Nephron (organoid): Measurements from ENCODE around the gene ZFYVE16.
"Not testable (repeated sequence)": the region's sequence is repeated elsewhere in the genome, so short reads cannot be mapped to it uniquely, and the experiment has no call there.

Experiments
- H3K27ac Mint-ChIP-seq, 3 experiments: 2 replicates each; pipeline ENCODE4 v1.8.0; 2020; ENCODE audit warnings: mixed read lengths in 3 of 3, mild to moderate bottlenecking in 2 of 3, moderate library complexity in 1 of 3
- H3K27me3 Mint-ChIP-seq: 2 replicates; pipeline ENCODE4 v1.8.0; 2021; ENCODE audit warnings: low read depth, mild to moderate bottlenecking, moderate library complexity, mixed read lengths
- H3K36me3 Mint-ChIP-seq: 2 replicates; pipeline ENCODE4 v1.8.0; 2020; ENCODE audit warnings: low read depth, mixed read lengths
- H3K4me1 Mint-ChIP-seq: 2 replicates; pipeline ENCODE4 v1.8.0; 2020; ENCODE audit warnings: mixed read lengths
- H3K4me3 Mint-ChIP-seq, 3 experiments: 2 replicates each; pipeline ENCODE4 v1.8.0; 2020; ENCODE audit warnings: mild to moderate bottlenecking in 3 of 3, mixed read lengths in 3 of 3, moderate library complexity in 2 of 3
- H3K9me3 Mint-ChIP-seq: 2 replicates; pipeline ENCODE4 v1.8.0; 2020; ENCODE audit warnings: mixed read lengths
- TF ChIP-seq, protein P1 (sequence below), 3 experiments: fragments of 200-600 bp; sonication (generic); IDR thresholded peaks; one replicate each; pipeline ENCODE4 v1.5.0; 2021; ENCODE audit warnings: antibody characterized with exemption in 3 of 3; ENCODE audit not compliant: unreplicated experiment in 3 of 3

ZFYVE16 gene

GRCh38 chr5:80463269-80463668 lies 55.4 kb downstream of the ZFYVE16 start:
- Mint-ChIP-seq H3K4me3 (no peak overlapping the region), H3K27ac (no peak overlapping the region), H3K9me3 (peaks cover 35% of the 10 kb centered on the region), H3K4me1 (no peaks in the 10 kb centered on the region), H3K27me3 (no peaks in the 10 kb centered on the region), H3K36me3 (peaks cover 94% of the 10 kb centered on the region)
- TF ChIP-seq, protein P1, sequence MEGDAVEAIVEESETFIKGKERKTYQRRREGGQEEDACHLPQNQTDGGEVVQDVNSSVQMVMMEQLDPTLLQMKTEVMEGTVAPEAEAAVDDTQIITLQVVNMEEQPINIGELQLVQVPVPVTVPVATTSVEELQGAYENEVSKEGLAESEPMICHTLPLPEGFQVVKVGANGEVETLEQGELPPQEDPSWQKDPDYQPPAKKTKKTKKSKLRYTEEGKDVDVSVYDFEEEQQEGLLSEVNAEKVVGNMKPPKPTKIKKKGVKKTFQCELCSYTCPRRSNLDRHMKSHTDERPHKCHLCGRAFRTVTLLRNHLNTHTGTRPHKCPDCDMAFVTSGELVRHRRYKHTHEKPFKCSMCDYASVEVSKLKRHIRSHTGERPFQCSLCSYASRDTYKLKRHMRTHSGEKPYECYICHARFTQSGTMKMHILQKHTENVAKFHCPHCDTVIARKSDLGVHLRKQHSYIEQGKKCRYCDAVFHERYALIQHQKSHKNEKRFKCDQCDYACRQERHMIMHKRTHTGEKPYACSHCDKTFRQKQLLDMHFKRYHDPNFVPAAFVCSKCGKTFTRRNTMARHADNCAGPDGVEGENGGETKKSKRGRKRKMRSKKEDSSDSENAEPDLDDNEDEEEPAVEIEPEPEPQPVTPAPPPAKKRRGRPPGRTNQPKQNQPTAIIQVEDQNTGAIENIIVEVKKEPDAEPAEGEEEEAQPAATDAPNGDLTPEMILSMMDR (IDR thresholded peaks at IDR 0.05; ENCODE audit: unreplicated experiment in 3 of 3), result no peak

DNA sequence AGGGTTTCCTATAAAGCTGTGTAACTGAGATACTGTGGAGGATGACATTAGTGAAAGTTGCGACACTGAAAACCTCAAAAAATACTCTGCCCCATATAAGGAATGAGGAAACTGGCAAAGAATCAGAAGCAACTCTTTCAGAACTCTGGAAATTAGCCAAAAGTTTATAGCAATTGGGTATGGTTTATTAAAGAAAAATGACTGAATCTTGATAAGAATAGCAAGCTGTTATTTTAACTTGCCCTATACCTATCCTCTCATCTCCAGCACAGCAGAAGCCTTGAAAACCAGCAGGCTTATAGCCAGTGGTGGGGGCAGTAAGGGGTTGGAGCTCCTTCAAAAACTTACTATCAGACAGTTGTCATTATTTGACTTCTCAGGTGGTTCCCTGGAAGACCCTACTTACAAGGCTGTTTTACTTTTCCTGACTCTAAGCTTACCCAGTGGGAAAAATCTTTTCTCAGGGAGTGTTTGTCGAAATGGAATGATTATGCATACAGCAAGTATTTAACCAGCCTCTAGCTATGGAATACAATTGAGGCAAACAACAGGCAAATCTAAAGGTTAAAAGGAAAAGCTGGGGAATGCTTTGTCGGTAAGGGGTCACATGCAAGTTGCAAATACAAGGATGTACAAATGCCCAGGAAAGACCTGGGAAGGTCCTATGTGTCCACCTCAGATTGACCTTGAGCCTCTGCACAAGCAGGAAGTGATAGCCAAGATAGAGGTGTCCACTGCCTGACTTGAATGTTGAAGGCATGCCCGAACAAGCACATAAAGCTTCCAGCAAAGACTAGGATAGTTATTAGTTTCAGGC lies 59.0 kb downstream of the ZFYVE16 start:
- peaks cover 52% of the 10 kb centered on the region for H3K9me3 Mint-ChIP-seq
- no peaks in the 10 kb centered on the region for H3K4me1 Mint-ChIP-seq
- TF ChIP-seq, protein P1 (IDR thresholded peaks at IDR 0.05; ENCODE audit: unreplicated experiment in 3 of 3), result no peak
- H3K4me3 Mint-ChIP-seq, result no peak overlapping the region
- no peak overlapping the region for H3K27ac Mint-ChIP-seq
- peaks cover 99% of the 10 kb centered on the region for H3K36me3 Mint-ChIP-seq
- H3K27me3 Mint-ChIP-seq, result no peaks in the 10 kb centered on the region

- TF ChIP-seq, protein P1 (IDR thresholded peaks at IDR 0.05; ENCODE audit: unreplicated experiment in 3 of 3), result no peak
- Mint-ChIP-seq H3K4me1 (no peaks in the 10 kb centered on the region), H3K36me3 (peaks cover 99% of the 10 kb centered on the region), H3K4me3 (no peak overlapping the region), H3K27me3 (no peaks in the 10 kb centered on the region), H3K9me3 (peaks cover 43% of the 10 kb centered on the region), H3K27ac (no peak overlapping the region)
Observed at GRCh38 chr5:80468131-80468530, 60.3 kb downstream of the ZFYVE16 start.

GRCh38 chr5:80470631-80471030 lies 62.8 kb downstream of the ZFYVE16 start:
- not testable (repeated sequence) for H3K4me1 Mint-ChIP-seq, H3K4me3 Mint-ChIP-seq, H3K27ac Mint-ChIP-seq, H3K27me3 Mint-ChIP-seq
- Mint-ChIP-seq H3K9me3 (peaks cover 24% of the 10 kb centered on the region), H3K36me3 (peaks cover 99% of the 10 kb centered on the region)

- no peaks in the 10 kb centered on the region for H3K4me1 Mint-ChIP-seq
- peaks cover 22% of the 10 kb centered on the region for H3K9me3 Mint-ChIP-seq
- H3K4me3 Mint-ChIP-seq, result no peak overlapping the region
- H3K27ac Mint-ChIP-seq, result no peak overlapping the region
- TF ChIP-seq, protein P1 (IDR thresholded peaks at IDR 0.05; ENCODE audit: unreplicated experiment in 3 of 3), result no peak
- peaks cover 91% of the 10 kb centered on the region for H3K36me3 Mint-ChIP-seq
- no peaks in the 10 kb centered on the region for H3K27me3 Mint-ChIP-seq
Observed at GRCh38 chr5:80474929-80475328, 67.1 kb downstream of the ZFYVE16 start.

- H3K4me3 Mint-ChIP-seq, result no peak overlapping the region
- H3K36me3 Mint-ChIP-seq, result peaks cover 88% of the 10 kb centered on the region
- peaks cover 46% of the 10 kb centered on the region for H3K9me3 Mint-ChIP-seq
- no peaks in the 10 kb centered on the region for H3K27me3 Mint-ChIP-seq
- TF ChIP-seq, protein P1 (IDR thresholded peaks at IDR 0.05; ENCODE audit: unreplicated experiment in 3 of 3), result no peak
- H3K4me1 Mint-ChIP-seq, result no peaks in the 10 kb centered on the region
- no peak overlapping the region for H3K27ac Mint-ChIP-seq
Observed at GRCh38 chr5:80479713-80480112, 71.8 kb downstream of the ZFYVE16 start.
